Testis (tissue), 3 donors: ENCODE results near the gene ATP5F1E. TPM values are rescaled to one million over a fixed set of nuclear protein-coding genes. Genes with fewer than 3 reads are reported as not detected.

Source experiments
- DNase-seq: peaks from one replicate; pipeline ENCODE4 v3.0.0-alpha.2; 2019
- H3K27ac ChIP-seq, 2 donors: fragments of 200-600 bp; sonication (generic); one replicate each; pipeline ENCODE4 v1.5.1; 2019
- H3K27me3 ChIP-seq: fragments of 200-600 bp; sonication (generic); one replicate; pipeline ENCODE4 v1.5.1; 2019
- H3K36me3 ChIP-seq: fragments of 200-600 bp; sonication (generic); one replicate; pipeline ENCODE4 v1.5.1; 2017; ENCODE audit warnings: low read depth; ENCODE audit errors: missing control alignments
- H3K4me1 ChIP-seq: fragments of 200-600 bp; sonication (generic); one replicate; pipeline ENCODE4 v1.5.1; 2019
- H3K4me3 ChIP-seq, 2 donors: fragments of 200-600 bp; sonication (generic); one replicate each; pipeline ENCODE4 v1.5.1; 2017 to 2019
- H3K9me3 ChIP-seq: fragments of 200-600 bp; sonication (generic); one replicate; pipeline ENCODE4 v1.5.1; 2017
- CTCF ChIP-seq, 3 experiments: fragments of 450-650 bp in 2 of 3; fragments of 200-600 bp in 1 of 3; sonication (generic) in 1 of 3; IDR thresholded peaks; one replicate each; pipeline ENCODE4 v1.5.1; 2016 to 2019; ENCODE audit warnings: antibody characterized with exemption in 3 of 3, mild to moderate bottlenecking in 2 of 3, moderate library complexity in 1 of 3
- POLR2A ChIP-seq: fragments of 450-650 bp; IDR thresholded peaks from one replicate; pipeline ENCODE4 v1.6.1; 2017; ENCODE audit warnings: antibody characterized with exemption, mild to moderate bottlenecking, moderate library complexity
- WGBS, 2 donors: methylation state at CpG; one replicate each; pipeline ENCODE4 v1.1.5; 2018; 5-methylcytosine and 5-hydroxymethylcytosine counted together
- intact Hi-C: fragments of 100-400 bp; cut with DNase I; formaldehyde crosslinking; loops from one replicate; pipeline ENCODE4 v1.15.1; 2023; ENCODE audit warnings: low total_unique reads
- polyA plus RNA-seq: library from polyadenylated mRNA; stranded (reverse); fragments of 350-450 nt; fragmentation: Illumina TruSeq; extraction: RNeasy Lipid Tissue Mini Kit (QIAGEN cat#74804); gene quantifications from one replicate; pipeline ENCODE4 v1.2.3, GENCODE V29; 2014; ENCODE audit warnings: low read depth, low replicate concordance; ENCODE audit not compliant: insufficient read depth
- total RNA-seq, 2 donors: library from RNA; depleted of rRNA; stranded (reverse); fragments of >200 nt; gene quantifications; one replicate each; pipeline ENCODE4 v1.2.3, GENCODE V29; 2016

Gene ATP5F1E
- total and polyA plus RNA-seq, 3 donors from 2014 or later, result 24.6 to 76.0 (median 25.5) TPM

GRCh38 chr20:59047938-59048680 lies 16.0 kb upstream of the ATP5F1E start:
- intact Hi-C loops, result no loop called here
- no peak for DNase-seq
- Histone ChIP-seq H3K36me3 (no peaks in the 10 kb centered on the region), H3K27ac (no peak overlapping the region), H3K4me3 (no peak overlapping the region), H3K9me3 (no peaks in the 10 kb centered on the region), H3K27me3 (no peaks in the 10 kb centered on the region), H3K4me1 (peaks cover 3% of the 10 kb centered on the region)
- 78 to 79% methylated on average over 5 of the region's 5 CpGs for WGBS, 2 donors
- no peak for TF ChIP-seq CTCF (IDR thresholded peaks at IDR 0.05)

DNA sequence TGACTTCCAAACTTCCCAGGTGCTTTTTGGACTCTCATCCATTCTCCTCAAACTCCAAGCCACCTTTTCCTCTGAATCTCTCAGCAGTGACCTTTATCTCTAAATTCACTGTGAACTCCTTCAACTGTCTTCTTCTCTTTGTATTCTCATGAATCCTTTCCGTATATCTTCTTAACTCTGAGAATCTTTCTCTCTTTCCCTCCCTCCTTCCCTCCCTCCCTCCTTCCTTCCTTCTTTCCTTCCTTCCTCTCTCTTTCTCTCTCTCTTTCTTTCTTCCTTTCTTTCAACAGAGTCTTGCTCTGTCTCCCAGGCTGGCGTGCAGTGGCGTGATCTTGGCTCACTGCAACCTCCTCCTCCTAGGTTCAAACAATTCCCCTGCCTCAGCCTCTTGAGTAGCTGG lies 14.7 kb upstream of the ATP5F1E start:
- no peaks in the 10 kb centered on the region for H3K9me3 ChIP-seq
- H3K27me3 ChIP-seq, result no peaks in the 10 kb centered on the region
- intact Hi-C loops, result no loop called here
- no peak for TF ChIP-seq POLR2A
- no peak for TF ChIP-seq CTCF (IDR thresholded peaks at IDR 0.05)
- no peak for DNase-seq
- peaks cover 5% of the 10 kb centered on the region for H3K4me1 ChIP-seq
- no peaks in the 10 kb centered on the region for H3K36me3 ChIP-seq
- WGBS, 2 donors, result 90 to 91% methylated on average over 3 of the region's 3 CpGs
- no peak overlapping the region for H3K4me3 ChIP-seq
- no peak overlapping the region for H3K27ac ChIP-seq

DNA sequence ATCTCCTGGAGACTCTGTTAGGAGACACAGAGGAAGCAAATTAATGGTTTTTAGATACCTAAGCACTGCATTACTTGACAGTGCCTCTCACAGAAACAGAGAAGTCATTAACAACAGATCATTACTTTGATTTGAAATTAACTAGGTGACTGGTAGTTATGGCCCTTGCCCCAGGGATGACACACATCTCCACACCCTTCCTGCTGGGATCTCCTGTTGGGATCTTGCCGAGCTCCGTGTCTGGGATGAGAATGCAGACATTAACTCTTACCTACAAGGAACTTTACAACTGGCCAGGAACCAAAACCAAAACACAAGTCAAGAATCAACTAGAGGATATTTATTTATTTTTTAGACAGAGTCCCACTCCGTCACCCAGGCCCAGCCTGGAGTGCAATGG lies 12.7 kb upstream of the ATP5F1E start:
- intact Hi-C loops, result no loop called here
- 80 to 82% methylated on average over 3 of the region's 3 CpGs for WGBS, 2 donors
- H3K36me3 ChIP-seq, result no peaks in the 10 kb centered on the region
- H3K27ac ChIP-seq, result no peak overlapping the region
- TF ChIP-seq CTCF (IDR thresholded peaks at IDR 0.05) (no peak), POLR2A (no peak)
- H3K4me3 ChIP-seq, result no peak overlapping the region
- no peak for DNase-seq
- H3K27me3 ChIP-seq, result no peaks in the 10 kb centered on the region
- H3K4me1 ChIP-seq, result peaks cover 14% of the 10 kb centered on the region
- H3K9me3 ChIP-seq, result no peaks in the 10 kb centered on the region

DNA sequence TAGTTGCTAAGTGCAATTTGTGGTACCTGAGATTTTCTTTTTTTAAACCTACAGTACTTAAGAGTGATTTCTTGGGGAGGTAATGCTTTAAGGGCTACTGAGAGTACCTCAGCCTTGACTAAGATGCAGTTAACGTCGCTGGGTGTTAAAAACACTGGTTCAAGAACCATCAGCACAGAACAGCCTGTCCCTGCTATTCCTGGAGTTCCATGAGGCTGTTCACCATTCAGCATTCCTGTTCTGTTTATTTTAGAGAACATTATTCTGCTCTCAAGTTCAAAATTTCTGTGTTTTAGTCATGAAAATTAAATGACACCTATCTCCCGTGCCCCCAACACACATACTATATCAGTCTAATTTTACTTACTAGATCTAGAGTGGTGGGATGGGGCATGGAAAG lies 12.2 kb upstream of the ATP5F1E start:
- intact Hi-C loops, result no loop called here
- 43 to 61% methylated on average over 3 of the region's 3 CpGs for WGBS, 2 donors
- no peak for DNase-seq
- H3K9me3 ChIP-seq, result no peaks in the 10 kb centered on the region
- H3K27ac ChIP-seq, result no peak overlapping the region
- TF ChIP-seq CTCF (IDR thresholded peaks at IDR 0.05), result no peak
- no peak for TF ChIP-seq POLR2A
- peaks cover 14% of the 10 kb centered on the region for H3K4me1 ChIP-seq
- no peaks in the 10 kb centered on the region for H3K27me3 ChIP-seq
- H3K36me3 ChIP-seq, result no peaks in the 10 kb centered on the region
- no peak overlapping the region for H3K4me3 ChIP-seq

DNA sequence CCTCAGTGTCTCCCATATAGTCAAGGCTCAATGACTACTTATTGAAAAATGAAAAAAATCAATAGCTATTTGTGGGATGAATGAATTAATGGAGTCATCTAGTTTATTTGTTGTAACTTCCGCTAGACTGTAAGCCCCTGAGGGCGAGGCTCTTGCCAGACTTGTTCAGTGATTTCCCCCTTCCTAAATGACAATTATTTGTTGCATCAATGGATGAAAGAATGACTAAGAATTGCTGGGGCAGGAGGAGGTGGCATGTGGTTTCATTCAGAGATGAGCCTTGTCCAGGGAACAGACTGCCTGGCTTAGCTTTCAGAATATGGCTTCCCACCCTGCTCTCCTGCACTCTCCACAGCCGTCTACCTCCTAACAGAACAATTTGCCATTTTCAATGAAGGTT lies 11.6 kb upstream of the ATP5F1E start:
- H3K4me1 ChIP-seq, result peaks cover 14% of the 10 kb centered on the region
- 48 to 77% methylated on average over 3 of the region's 3 CpGs for WGBS, 2 donors
- H3K9me3 ChIP-seq, result no peaks in the 10 kb centered on the region
- H3K27ac ChIP-seq, result peak overlapping the region in 1 of 2 donors; percentile 42
- H3K4me3 ChIP-seq, result peak overlapping the region in 1 of 2 donors; percentile 88
- DNase-seq, result no peak
- intact Hi-C loops, result no loop called here
- H3K27me3 ChIP-seq, result no peaks in the 10 kb centered on the region
- no peaks in the 10 kb centered on the region for H3K36me3 ChIP-seq
- TF ChIP-seq CTCF (IDR thresholded peaks at IDR 0.05), result no peak
- no peak for TF ChIP-seq POLR2A
